ENCODE measurements around the gene TCF7L2.
A peak's percentile ranks its signal among the peaks of the same experiment; 100 is the strongest.
"Not testable (repeated sequence)": the region's sequence is repeated elsewhere in the genome, so short reads cannot be mapped to it uniquely, and the experiment has no call there.

Gene TCF7L2

DNA sequence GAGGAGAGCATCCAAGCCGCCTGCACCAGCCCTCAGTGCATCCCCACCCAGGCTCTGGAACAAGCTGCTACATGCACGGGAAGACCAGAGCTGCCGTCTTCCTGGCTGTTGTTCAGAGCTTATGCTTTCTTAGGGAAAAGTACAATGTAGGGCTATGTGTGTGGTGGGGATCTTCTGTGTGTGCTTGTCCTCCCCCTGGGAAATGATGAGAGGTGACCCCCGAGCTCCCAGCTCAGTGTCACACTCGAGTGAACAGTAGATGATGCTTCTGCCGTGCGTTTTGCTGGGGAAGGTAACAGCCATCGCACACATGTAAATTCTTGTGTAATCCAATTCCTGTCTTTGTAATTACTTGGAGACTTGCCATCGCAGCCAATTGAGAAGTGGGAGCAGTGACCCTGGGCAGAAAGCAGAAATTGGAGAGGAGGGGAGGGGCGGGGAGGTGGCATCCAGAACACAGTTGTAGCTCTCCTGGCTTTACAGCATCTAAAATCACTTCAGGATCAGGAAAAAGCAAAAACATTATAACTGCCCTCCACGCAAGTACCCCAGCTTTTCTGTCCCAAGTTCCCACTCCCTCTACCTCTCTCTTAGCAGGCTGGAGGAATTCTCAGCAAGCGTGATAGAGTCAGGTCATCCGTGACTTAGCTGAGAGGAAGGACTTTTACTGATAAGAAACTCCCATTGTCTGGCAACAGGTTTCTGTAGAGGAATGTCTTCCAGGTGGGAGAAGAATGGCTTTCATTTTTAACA is 149.6 kb downstream of the TCF7L2 start:
- no peak for DNase-seq

DNA sequence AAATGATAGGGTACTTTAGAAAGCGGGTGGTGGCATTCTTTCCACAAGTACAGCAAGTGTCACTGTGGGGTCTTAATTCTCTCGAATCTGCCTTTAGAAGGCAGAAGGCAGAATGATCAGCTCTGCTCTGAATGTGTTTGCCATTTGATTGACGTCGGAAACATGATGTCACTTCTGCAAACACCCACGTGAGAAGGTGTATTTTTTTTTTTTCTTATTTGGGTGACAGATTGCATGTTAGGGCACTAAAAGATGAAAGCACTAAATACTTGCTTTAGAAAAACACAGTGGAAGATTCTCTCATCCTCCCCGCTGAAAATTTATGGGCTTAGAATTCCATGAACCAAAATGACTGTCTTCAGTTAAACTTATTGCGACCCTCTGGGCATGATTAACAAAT is 150.2 kb downstream of the TCF7L2 start:
- DNase-seq, result no peak

DNA sequence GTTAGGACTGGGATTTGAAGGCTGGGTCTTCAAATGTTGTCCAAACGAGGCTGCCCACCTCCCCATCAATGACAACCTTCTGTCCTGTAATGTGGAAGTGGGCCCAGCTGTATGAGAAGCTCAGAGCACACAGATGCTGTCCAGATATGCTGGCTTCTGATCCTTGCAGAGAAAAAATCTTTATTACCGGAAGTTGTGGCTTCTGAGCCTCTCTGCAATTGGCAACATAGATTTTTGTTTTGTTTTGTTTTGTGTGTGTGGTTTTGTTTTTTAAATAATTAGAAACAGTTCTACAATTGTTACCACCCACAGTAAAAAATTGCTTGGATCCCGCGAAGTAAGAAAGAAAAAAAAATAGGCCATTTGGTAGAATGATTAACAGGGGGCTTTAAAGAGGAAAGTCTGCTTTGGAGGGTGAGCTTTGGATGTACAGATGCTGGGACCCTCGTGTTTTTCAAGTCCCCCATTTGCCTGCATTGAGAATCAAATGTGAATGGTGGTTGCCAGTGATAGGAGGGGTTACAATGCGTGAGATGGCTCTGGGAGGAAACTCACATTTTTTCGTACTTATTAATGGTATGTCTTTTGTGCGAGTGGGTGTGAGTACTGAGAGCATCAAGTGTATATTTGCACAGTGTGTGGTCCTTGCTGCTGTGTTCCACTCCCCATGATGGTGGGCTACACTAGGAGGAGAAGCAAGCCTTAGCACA is 153.2 kb downstream of the TCF7L2 start:
- DNase-seq, result no peak

DNA sequence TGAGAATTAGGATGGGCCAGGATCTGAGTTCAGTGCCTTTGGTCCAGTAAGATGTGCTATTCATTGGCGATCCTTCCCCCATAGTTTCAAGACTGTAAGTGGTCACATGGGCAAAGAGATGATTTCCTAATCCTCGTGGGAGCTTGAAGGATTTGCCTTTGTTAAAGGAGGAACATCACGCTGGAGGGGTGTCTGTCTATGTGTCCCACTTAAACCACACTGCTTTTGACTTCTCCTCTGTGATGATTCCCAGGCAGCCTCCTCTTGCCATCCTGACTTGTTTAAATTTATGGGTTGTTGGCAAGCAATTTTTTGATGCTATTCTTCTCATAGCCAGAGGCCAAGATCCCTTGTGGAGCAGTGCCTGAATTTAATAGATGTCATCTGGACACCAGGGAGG is 154.0 kb downstream of the TCF7L2 start:
- no peak for DNase-seq

DNA sequence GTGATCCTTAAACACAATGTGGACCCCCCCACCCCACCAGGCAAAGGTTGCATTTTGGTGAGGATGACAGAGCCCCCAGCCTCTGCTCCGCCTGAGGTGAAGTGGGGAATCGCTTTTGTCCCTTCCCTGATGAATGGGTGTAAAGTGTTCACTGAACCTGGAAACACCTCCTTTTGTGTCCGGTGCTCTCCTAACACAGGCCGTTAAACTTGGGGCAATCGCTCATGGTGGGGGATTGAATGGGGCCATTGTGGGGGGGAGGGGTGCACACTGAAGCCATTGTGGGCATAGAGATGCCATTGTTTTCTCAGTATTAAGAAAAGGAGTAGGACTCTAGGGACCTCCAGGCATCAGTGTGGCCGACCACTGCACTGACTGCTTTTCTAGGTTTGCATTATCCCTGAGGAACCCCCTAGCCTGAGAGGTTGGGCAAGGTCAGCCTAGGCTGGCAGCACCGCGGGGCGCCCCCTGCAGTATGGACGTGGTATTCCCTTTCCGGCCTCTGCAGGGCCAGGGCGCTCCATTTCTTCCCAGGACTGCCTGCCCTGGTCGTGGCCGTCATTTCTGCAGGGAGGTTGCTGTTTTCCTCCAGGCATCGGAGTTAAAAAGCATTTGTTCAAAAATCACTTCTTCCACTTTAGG is 158.3 kb downstream of the TCF7L2 start:
- DNase-seq, result no peak

DNA sequence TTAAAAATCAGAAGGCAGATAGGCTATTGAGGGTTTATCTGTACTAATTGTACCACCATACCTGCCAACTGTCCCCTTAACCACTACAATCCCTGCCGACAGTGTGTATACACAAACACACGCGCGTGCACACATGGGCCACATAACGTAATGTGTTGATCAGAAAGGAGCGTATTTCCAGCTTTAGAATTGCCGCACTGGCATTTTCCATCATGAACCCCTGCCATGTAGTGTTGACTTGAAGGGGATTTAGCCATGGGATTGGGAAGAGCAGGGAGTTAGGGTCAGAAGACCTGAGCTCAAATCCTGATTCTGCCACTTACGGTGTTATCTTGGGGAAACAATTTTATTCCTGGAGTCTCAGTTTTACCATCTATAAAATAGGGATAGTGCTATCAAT is 158.9 kb downstream of the TCF7L2 start:
- no peak for DNase-seq

DNA sequence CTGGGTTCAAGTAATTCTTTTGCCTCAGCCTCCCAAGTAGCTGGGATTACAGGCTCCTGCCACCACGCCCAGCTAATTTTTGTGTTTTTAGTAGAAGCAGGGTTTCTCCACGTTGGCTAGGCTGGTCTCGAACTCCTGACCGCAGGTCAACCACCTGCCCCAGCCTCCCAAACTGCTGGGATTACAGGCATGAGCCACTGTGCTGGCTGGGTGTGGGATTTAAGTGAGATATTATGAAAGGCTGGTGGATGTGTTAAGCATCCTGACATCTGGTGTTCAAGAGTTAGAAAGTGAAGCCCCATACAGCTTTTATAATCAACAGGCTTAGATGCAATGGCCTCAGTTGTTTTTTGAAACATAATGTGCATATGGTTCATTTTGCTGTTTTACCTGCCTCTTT is 159.4 kb downstream of the TCF7L2 start:
- DNase-seq, result not testable (repeated sequence)

DNA sequence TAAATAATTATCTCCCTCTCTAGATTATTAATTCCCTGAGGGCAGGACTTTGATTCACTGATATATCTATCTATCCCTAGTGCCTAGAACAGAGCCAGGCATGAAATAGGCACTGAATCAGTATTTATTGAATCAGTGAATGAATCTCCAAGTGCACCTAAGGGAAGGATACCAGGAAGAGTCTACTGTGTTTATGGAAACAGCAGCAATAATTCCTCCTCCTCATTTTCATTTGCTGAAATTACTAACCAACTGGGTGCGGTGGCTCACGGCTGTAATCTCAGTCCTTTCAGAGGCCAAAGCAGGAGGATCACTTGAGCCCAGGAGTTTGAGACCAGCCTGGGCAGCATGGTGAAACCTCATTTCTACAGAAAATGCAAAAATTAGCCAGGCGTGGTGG is 161.2 kb downstream of the TCF7L2 start:
- DNase-seq, result no peak

DNA sequence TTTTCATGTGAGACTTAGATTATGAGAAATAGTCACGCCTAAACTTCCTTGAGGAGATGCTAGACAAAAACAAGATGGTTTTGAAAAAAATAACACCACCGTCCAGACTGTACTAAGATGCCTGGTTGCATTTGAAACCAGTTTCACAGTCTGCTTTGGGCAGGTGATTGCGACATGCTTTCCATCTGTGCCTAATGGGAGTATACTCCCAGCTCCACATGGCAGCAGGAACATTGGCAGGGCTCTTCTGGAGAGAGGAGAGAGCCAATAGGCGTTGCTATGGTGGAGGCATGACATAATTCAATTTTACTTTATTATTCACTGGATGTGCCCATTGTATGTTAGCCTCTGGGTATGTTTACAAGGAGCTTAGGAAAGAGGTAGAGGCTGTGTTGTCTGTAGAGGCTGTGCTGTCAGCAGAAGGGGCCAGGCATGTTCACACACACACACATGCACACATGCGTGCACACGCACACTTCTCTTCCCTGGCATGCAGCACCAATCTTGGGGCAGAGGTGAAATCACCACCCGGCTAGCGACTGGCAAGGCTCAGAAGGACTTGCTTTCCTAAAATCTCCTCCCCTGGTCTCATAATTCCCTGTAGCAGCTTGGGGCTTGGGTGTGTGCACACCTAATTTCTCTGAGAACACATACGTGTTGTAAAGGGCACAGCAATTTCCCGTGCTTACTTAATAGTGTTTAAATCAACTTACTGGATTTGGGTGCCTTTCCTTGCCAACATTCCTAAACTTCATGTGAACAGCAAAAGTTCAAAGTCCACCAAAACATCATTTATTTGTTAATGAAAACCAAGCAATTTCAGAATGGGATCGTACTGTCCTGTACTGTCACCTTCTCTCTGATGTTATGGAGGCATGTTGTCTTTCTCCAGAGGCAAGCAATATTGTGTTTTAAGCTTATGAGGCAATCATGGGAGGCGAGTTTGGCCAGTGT is 162.1 kb downstream of the TCF7L2 start:
- no peak for DNase-seq

DNA sequence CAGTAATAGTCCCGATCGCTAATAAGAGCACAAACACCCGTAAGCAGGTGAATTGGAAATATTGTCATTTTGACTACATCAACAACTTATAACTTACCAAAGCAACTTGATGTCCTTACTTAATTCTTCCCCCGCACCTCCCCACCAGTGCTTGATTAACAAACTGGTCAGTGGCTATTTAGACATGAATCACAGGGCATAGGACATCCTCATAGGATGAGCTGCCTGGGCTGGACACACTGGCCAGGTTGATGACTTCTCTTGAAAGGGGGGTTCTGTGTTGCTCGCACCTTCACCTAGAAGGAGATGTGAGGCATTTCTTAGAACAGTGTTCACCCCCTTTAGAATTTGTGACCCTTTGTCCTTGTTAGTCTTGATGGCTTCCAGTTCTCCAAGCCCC is 163.2 kb downstream of the TCF7L2 start:
- DNase-seq, result no peak

DNA sequence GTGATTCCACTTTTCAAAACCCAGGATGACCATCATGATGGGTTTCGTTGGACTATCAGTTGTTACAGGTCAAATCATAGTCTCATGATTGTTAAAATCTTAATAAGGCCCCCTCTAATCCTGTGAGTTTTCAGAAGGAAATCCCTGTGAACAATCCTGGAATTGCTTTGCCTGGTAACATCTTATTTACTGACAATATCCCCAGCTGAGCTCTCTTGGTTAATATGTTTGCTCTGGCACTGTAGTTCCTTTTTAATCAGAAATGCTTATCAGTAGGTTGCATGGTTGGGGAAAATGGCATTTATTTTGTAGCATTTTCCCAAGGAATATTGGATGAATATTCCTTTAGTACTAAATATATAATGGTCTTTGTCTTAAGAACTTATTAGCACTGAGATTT is 163.9 kb downstream of the TCF7L2 start:
- DNase-seq, result no peak

DNA sequence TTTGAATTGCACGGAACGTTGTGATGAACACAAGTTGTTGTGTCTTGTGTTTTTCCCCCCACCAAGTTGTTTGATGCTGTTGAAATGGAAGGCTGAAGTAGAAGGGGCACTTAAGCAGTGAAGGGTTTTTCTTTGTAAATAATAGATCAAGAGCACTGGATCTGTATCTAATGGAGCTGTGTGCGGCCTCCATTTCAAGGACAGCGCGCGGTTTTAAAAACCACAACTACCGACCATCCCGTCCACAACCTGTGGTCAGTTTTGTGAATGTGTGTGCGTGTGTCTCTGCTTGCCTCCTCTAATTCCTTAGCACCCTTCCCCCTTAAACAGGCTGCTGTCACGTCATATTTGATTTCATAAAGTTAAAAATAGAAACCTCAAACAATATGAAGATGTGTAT is 165.5 kb downstream of the TCF7L2 start:
- no peak for DNase-seq

DNA sequence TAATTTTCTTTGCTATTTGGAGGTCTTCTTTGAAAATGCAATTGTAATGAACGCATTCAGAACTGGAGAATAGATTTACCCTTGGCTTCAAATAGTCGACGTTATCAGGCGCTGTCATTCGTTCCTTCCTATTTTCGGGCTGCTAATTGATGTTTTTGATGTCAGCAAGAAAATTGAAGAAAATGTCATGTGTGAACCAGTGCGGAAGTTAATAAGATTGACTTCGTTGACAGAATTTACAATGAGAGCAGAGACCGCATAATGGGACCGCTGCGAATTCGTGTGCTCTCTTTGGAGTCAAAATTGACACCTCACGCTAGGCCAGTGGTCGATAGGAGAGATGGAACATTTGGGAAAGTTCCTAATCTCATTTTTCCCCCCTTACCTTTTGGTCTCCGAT is 168.8 kb downstream of the TCF7L2 start:
- no peak for DNase-seq

DNA sequence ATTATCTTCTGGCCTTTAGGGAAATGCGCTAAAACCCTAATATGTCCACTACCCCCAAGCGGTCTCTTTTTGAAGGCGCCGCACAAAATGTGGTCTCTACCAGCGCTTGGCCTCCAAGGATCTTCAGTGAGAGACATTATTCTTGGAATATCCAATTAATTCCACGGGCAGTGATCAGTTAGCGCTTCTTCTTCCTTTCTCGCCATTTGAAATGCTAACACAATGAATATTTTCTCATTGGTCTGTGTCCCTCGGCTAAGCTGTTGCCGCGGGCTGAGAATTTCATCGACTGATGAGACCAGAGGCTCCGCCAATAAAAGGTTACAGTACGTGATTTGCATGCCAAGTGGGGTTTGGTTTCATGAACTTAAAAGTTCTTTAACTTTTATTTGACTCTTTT is 169.8 kb downstream of the TCF7L2 start:
- no peak for DNase-seq

DNA sequence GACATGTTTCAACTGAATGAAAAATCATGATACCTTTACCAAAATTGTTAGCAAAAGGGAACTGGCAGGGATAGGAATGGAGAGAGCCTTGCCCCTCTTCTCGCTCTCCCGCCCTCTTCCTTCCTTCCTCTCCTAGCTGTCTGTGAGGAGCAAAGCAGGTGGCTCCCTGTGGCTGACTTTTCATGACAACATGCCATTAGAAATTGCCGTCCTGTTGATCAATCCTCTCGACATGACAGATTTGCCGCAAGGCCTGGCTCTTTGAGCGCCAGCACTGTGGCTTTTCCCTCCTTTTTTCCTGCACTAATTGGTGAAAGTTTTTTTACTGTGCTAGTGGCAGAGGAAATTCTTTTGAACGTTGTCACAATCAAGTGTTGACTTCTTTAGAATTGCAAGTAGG is 171.1 kb downstream of the TCF7L2 start:
- no peak for DNase-seq

DNA sequence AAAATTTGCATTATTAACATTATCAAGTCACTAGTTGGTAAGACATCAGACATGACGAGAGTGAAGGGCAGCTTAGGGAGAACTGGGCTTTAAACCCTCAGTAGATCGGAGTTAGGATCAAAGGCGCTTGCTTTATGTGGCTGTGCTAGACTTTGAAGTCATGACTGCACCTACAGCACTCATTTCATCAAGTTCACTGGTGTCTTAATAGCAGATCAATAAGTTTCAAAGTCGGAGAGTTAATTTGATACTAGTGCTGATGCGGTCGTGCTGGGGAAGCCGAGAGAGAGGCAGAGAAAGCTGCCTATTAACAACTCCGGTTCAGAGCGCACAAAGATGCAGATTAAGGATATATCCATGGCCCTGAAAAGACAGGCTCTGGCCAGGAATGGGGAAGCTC is 172.9 kb downstream of the TCF7L2 start:
- DNase-seq, result no peak

DNA sequence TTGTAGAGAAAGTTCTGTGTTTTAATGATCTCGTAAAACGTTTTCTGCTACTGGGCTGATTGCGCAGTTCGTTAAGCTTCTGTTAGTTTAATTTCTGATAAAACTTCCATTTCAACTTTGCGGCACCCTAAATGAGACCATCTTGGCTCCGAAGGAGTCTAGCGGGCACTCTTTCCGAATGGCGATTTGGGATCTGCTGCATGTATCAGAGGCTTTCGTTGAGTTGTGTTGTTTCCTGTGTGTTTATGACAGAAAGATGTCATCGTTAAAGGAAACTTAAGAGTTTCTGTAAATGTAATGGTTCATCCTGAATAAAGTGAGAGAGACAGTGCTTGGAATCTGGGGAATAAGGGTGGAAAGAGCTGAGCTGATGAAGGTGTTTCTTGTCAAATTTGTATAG is 174.7 kb downstream of the TCF7L2 start:
- no peak for DNase-seq

DNA sequence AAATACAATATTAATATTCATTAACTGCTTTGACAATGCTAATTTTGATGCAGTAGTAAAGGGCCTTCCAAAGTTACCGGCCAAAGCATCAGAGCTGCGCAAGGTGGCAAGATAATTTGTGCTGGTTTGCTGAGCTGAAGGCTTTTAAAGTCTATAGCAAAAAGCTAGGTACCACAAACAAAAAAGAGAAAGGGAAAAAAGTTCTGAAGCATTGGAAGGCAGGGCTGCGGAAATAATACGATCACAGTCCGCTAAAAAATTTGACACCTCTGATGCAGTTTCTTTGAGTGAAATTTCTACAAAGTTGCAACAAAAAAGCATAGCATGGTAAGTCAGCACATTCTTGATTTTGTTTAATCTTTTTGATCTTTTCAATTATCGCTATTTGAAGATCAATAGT is 175.6 kb downstream of the TCF7L2 start:
- DNase-seq, result no peak

DNA sequence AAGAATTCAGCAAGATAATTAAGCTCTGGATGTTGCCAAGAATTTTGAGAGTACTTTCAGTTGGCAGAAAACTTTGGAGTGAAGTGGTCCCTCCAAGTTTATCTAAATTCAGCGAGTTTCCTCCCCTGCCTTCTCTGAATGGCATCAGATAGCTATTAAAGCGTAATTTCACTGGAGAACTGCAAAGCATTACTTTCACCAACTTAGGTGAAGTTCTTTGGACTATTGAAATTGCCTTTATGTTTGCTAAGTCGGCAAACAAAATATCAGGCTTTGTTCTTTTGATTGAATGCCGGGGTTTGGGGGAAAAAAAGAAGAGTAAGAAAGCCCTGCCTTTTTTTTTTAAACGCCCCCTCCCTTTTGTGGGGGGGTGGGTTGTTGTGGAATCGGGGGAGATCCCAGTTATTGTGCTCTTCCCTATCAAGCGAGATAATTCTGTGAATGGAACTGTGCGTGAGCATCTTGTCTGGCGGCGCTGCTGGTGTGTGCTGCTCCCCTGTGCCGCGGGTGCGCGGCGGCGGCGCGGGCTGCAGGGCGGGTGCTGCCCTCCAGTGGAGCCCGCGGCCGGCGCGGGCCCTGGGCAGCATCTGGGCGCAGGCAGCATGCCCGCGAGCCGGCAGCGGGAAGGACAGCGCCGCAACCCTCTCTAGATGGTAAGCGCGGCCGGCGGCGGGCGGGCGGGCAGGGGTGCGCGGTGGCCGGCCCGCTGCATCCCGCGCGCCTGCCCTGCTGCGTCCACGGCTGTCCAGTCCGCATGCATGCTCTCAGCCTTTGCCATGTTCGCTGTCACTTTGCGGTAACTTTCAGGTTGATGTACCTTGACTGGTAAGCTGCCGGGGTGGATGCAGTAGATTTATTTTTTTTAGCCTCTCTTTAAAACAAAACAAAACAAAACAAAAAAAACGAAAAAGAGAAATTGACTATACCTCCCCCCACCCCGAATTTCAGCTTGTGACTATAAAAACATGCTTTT is 176.5 kb downstream of the TCF7L2 start:
- peak; percentile 53 for DNase-seq

DNA sequence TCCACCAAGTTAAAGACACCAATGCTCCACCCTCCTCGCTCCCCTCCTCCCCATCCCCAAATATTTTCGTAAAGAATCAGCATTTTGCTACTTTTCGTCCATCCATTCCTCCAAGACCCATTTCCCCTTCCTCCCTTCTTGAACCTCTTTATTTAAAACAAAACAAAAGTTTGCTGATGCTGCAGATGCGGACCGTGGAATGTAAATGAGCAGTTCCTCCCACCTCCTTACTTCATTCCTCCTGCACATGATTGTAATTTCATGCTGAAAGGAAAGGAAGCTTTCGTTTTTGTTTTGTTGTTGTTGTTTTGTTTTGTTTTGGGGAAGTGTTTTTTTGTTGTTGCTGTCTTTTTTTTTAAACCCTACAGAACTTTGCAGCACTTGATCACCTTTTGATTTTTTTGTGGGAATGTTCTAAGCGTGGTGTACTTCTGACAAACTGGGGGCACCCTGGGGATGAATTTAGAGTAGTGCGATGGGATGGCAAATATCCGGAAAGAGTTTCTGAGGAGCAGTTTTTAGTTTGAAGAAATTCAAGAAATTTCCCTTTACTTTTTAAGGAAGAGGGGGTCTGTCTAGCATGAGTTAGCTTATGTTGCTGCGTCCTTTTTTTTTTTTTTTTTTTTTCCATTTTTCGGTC is 177.3 kb downstream of the TCF7L2 start:
- no peak for DNase-seq

DNA sequence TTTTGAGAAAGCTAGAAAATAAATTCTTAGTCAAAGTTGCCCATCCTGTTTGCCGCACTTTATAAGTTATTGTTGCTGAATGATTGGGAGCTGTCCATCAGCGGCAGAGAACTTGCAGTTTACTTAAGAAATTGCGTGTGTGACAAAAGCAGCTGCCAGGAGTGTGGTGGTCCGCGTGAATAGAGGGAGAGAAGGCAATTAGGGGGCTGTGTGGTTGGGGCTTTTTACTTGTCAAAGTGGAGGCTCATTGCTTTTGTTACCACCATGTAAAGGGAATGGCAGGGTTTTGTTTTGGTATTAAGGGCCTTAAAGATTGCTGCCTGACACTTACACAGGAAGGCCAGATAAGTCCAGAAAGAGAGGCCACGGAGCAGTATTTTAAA is 177.8 kb downstream of the TCF7L2 start:
- no peak for DNase-seq

Data from NCI-H1092 (cell line).